H1 (cell line): ENCODE results near the gene CDCA5. TPM values are rescaled to one million over a fixed set of nuclear protein-coding genes. Genes with fewer than 3 reads are reported as not detected.

Source experiments
- EGR1 ChIP-seq: IDR thresholded peaks from 2 replicates; pipeline ENCODE4 v1.6.1; 2011; ENCODE audit warnings: low read depth, low read length, borderline replicate concordance
- EP300 ChIP-seq, 2 experiments: IDR thresholded peaks; 1 replicate in 1 of 2; 2 replicates in 1 of 2; pipeline ENCODE4 v1.6.1; 2011 to 2012; ENCODE audit warnings: low read depth in 2 of 2, low read length in 2 of 2, mild to moderate bottlenecking in 2 of 2, borderline replicate concordance in 1 of 2, inconsistent platforms in 1 of 2, moderate library complexity in 1 of 2
- FOSL1 ChIP-seq: IDR thresholded peaks from 2 replicates; pipeline ENCODE4 v1.6.1; 2011; ENCODE audit warnings: mild to moderate bottlenecking, low read depth, low read length, moderate library complexity; ENCODE audit not compliant: insufficient read depth
- GTF2F1 ChIP-seq: IDR thresholded peaks from 2 replicates; pipeline ENCODE4 v1.6.1; 2012; ENCODE audit warnings: low read depth, low read length, improper control_type of control experiment, borderline replicate concordance
- HDAC2 ChIP-seq, 2 experiments: fragments of 300-600 bp in 1 of 2; sonication (generic) in 1 of 2; IDR thresholded peaks; 2 replicates each; pipeline ENCODE4 v1.6.1; 2011 to 2012; ENCODE audit warnings: low read depth in 2 of 2, low read length in 2 of 2, mild to moderate bottlenecking in 2 of 2, moderate library complexity in 2 of 2, borderline replicate concordance in 1 of 2, inconsistent platforms in 1 of 2
- HDAC6 ChIP-seq: IDR thresholded peaks from one replicate; pipeline ENCODE4 v1.7.1; 2012; ENCODE audit warnings: low read depth, mild to moderate bottlenecking, inconsistent platforms, low read length, moderate library complexity
- KDM1A ChIP-seq: fragments of 200-600, 300-600 bp; sonication (generic); IDR thresholded peaks from 2 replicates; pipeline ENCODE4 v1.7.1; 2016; ENCODE audit warnings: mild to moderate bottlenecking, low read length, borderline replicate concordance
- MAX ChIP-seq: IDR thresholded peaks from 2 replicates; pipeline ENCODE4 v1.6.1; 2012; ENCODE audit warnings: inconsistent platforms
- NRF1 ChIP-seq: IDR thresholded peaks from 2 replicates; pipeline ENCODE4 v1.6.1; 2011; ENCODE audit warnings: mild to moderate bottlenecking, low read depth, low read length, improper control_type of control experiment
- PHF8 ChIP-seq: fragments of 200-600 bp; sonication (generic); conservative IDR thresholded peaks from 2 replicates; pipeline ENCODE4 v1.7.1; 2012; ENCODE audit warnings: low read depth, mild to moderate bottlenecking, inconsistent platforms, low read length, moderate library complexity
- RBBP5 ChIP-seq: IDR thresholded peaks from 2 replicates; pipeline ENCODE4 v1.7.1; 2012; ENCODE audit warnings: low read depth, mild to moderate bottlenecking, inconsistent platforms, low read length, moderate library complexity, borderline replicate concordance
- RFX5 ChIP-seq: IDR thresholded peaks from 2 replicates; pipeline ENCODE4 v1.6.1; 2011; ENCODE audit warnings: low read depth, low read length, improper control_type of control experiment, borderline replicate concordance
- TAF1 ChIP-seq: IDR thresholded peaks from 2 replicates; pipeline ENCODE4 v1.6.1; 2011; ENCODE audit warnings: mild to moderate bottlenecking, low read depth, low read length
- polyA plus RNA-seq, 7 experiments: library from polyadenylated mRNA; depleted of rRNA in 3 of 7; stranded (reverse) in 5 of 7; unstranded in 2 of 7; fragments of >200 nt in 5 of 7; fragments of 200-250 nt in 2 of 7; gene quantifications; 1 replicate in 5 of 7; 2 replicates in 1 of 7; 4 replicates in 1 of 7; pipeline versions ENCODE4 v1.2.1 to v1.2.3, GENCODE V29; 2011 to 2013; ENCODE audit warnings: missing spikeins in 2 of 7, mixed read lengths in 2 of 7
- total RNA-seq: library from RNA; stranded (reverse); fragmentation: NEBNext Ultra II Directional; extraction: Animal tissue kit (Norgen Biotek cat#: 25700); gene quantifications from 2 replicates; pipeline ENCODE4 v1.2.1, GENCODE V29; 2021

CDCA5 gene
- total and polyA plus RNA-seq, 2 of the 8 experiments (the other 6 are each of a cell fraction or from before 2014, with no cell fraction given) = 39.2 to 87.0 TPM

- no peak for TF ChIP-seq HDAC6
- no peak for TF ChIP-seq KDM1A
- TF ChIP-seq RFX5 = no peak
- TF ChIP-seq TAF1 = peak; percentile 83
- TF ChIP-seq HDAC2 (IDR thresholded peaks at IDR 0.05; ENCODE audit: borderline replicate concordance in 1 of 2, low read depth in 2 of 2, low read length in 2 of 2) = no peak
- TF ChIP-seq FOSL1 = no peak
- TF ChIP-seq RBBP5 = no peak
- TF ChIP-seq PHF8 = peak; percentile 71
- peak; percentile 53; the same call in 1 of the 2 replicates for TF ChIP-seq GTF2F1
- TF ChIP-seq MAX = no peak
- TF ChIP-seq EP300 (IDR thresholded peaks at IDR 0.05; ENCODE audit: borderline replicate concordance in 1 of 2, low read depth in 2 of 2, low read length in 2 of 2) = no peak
- no peak for TF ChIP-seq NRF1
- TF ChIP-seq EGR1 = 0 out of 2 replicates have a peak, but pooled peaks have one; percentile 3
Observed at GRCh38 chr11:65111744-65112545, 28.1 kb upstream of the CDCA5 start, which contains the start of gene TM7SF2 (continued).
